Measurements from ENCODE around the gene MUS81. TPM values are rescaled to one million over a fixed set of nuclear protein-coding genes. Genes with fewer than 3 reads are reported as not detected.

Gene MUS81
- total RNA-seq: 52.8 TPM
- long read RNA-seq, transcript MUS81-201 (16 exons, 2,392 nt): major isoform, 32 of 64 reads
- long read RNA-seq, partial matches to known transcripts: 4 of 64 reads
- long read RNA-seq, other reads (novel, unspliced or antisense): 24 of 64 reads

GRCh38 chr11:65860278-65861164 is at the start of gene MUS81:
MUS81 (plus strand) TSS chr11:65860433; CDS start chr11:65860754, 321 bp downstream.
- peaks cover 49% of the 10 kb centered on the region for H3K4me1 ChIP-seq
- H3K27ac ChIP-seq: peak within 1 kb of the TSS; percentile 98
- intact Hi-C loops (cut with DNase I): no loop called here
- H3K36me3 ChIP-seq: peaks cover 49% of the 10 kb centered on the region
- TF ChIP-seq, protein P1, sequence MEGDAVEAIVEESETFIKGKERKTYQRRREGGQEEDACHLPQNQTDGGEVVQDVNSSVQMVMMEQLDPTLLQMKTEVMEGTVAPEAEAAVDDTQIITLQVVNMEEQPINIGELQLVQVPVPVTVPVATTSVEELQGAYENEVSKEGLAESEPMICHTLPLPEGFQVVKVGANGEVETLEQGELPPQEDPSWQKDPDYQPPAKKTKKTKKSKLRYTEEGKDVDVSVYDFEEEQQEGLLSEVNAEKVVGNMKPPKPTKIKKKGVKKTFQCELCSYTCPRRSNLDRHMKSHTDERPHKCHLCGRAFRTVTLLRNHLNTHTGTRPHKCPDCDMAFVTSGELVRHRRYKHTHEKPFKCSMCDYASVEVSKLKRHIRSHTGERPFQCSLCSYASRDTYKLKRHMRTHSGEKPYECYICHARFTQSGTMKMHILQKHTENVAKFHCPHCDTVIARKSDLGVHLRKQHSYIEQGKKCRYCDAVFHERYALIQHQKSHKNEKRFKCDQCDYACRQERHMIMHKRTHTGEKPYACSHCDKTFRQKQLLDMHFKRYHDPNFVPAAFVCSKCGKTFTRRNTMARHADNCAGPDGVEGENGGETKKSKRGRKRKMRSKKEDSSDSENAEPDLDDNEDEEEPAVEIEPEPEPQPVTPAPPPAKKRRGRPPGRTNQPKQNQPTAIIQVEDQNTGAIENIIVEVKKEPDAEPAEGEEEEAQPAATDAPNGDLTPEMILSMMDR (IDR thresholded peaks at IDR 0.05): peak; percentile 86
- peak; percentile 79 to 82 for ATAC-seq
- peak within 1 kb of the TSS; percentile 92 for H3K4me3 ChIP-seq
- no peaks in the 10 kb centered on the region for H3K9me3 ChIP-seq
- peak; percentile 97 for DNase-seq
- H3K27me3 ChIP-seq (ENCODE audit: low read depth): no peaks in the 10 kb centered on the region

DNA sequence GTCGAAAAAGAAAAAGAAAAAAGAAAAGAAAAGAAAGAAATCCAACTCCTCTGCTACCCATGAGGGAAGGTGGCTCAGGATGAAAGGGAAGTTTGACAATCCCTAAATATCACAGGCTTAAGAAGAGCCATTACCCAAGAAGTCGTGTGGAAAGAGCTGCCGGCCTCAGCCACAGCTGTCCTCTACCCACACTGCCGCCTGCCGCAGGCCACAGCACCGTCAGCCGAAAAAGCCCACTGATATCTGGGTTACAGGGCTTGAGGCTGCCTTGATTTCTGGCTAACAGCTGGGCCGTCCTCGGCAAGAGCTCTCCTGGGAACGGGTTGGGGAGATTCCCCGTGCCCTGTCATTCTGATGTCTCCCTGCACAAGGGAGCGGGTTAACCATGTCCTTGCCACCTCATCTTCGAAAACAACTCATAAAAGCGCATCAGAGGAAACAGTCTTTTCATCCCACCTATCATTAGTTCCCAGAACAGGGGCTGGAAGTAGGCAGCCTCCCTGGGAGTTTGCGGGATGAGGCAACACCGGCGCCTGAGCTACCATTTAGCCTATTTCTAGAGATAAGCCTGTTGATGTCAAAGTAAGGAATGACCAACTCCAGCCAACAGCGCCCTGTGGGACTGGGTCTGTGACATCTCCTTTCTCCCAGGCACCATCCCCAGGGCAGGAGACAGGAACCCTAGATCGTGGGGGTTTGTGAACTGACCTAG is 48.3 kb upstream of the MUS81 start:
- H3K9me3 ChIP-seq: no peaks in the 10 kb centered on the region
- DNase-seq: peak; percentile 76
- TF ChIP-seq, protein P1 (IDR thresholded peaks at IDR 0.05): no peak
- no peaks in the 10 kb centered on the region for H3K36me3 ChIP-seq
- intact Hi-C loops (cut with DNase I): no loop called here
- no peak overlapping the region for H3K27ac ChIP-seq
- no peaks in the 10 kb centered on the region for H3K27me3 ChIP-seq (ENCODE audit: low read depth)
- ATAC-seq: peak; percentile 60 to 61
- H3K4me3 ChIP-seq: no peak overlapping the region
- H3K4me1 ChIP-seq: peaks cover 8% of the 10 kb centered on the region

GRCh38 chr11:65814131-65814985 is 45.9 kb upstream of the MUS81 start:
- DNase-seq (peak; percentile 73), ATAC-seq (peak; percentile 61 to 71)
- intact Hi-C loops (cut with DNase I): no loop called here

DNA sequence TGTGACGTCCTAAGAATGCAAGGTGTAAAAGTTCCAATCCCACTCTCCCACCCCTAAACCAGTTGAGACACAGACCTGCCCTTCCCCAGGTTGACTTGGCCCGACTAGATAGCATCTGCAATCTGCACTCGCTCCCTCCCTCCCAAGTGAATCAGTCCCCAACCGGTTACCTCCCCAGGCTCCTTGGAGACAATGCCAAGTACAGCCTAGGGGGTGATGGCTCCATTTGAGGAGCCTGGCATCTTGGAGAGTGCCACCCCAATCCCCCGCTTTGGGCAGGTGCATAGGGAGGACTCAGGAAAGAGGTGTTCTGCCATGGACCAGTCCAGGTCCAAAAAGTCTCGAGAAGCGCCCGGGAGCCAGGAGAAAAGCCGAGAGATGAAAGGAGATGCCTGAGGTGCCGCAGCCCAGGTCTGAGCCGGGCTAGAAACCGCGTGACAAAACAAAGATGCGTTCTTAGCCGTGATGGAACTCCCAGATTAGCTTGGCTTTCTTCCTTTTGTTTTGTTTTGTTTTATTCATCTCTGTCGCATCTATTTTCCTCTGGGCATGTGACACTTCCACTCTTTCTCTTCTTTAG is 45.2 kb upstream of the MUS81 start:
- H3K36me3 ChIP-seq: no peaks in the 10 kb centered on the region
- no peaks in the 10 kb centered on the region for H3K27me3 ChIP-seq (ENCODE audit: low read depth)
- DNase-seq (peak; percentile 28), ATAC-seq (no peak)
- intact Hi-C loops (cut with DNase I): no loop called here
- TF ChIP-seq, protein P1 (IDR thresholded peaks at IDR 0.05): no peak
- no peaks in the 10 kb centered on the region for H3K9me3 ChIP-seq
- no peak overlapping the region for H3K4me3 ChIP-seq
- peak overlapping the region; percentile 18 for H3K27ac ChIP-seq
- H3K4me1 ChIP-seq: peaks cover 16% of the 10 kb centered on the region

More at GRCh38 chr11:65814131-65814985, 45.9 kb upstream of the MUS81 start:
- TF ChIP-seq, protein P1 (IDR thresholded peaks at IDR 0.05): no peak
- Histone ChIP-seq H3K27me3 (ENCODE audit: low read depth) (no peaks in the 10 kb centered on the region), H3K4me3 (no peak overlapping the region), H3K27ac (peak overlapping the region; percentile 31), H3K9me3 (no peaks in the 10 kb centered on the region), H3K36me3 (no peaks in the 10 kb centered on the region), H3K4me1 (peaks cover 16% of the 10 kb centered on the region)

Data from lower lobe of right lung (tissue), 2 donors.